ENCODE measurements around the gene RAPGEF4.

DNA sequence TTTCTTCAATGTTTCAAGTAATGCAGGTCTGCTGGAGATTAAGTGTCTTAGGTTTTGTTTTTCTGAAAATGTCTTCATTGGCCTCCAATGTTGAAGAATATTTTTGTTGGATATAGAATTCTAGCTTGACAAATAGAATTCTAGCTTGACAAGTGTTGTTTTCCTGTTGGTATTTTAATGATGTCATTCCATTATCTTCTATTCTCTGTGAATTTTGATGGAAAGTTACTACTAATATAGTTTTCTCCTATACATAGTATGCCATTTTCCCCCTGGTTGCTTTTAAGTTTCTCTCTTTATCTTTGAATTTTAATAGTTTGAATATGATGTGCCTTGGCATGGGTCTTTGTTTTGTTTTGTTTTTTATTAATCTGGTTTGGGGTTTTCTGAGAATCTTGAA, 119.9 kb downstream of the RAPGEF4 start:
- TF ChIP-seq POLR2AphosphoS5 (IDR thresholded peaks at IDR 0.05; ENCODE audit: borderline replicate concordance, low read depth, low read length): no peak
- TF ChIP-seq EZH2 (IDR thresholded peaks at IDR 0.05): no peak
- no peak for TF ChIP-seq FOXP2 (optimal IDR thresholded peaks at IDR 0.05; ENCODE audit: control extremely low read depth, extremely low read length, insufficient read depth)

All from SK-N-MC (cell line).